Astrocyte (in vitro differentiated cells and primary cell): Measurements from ENCODE around the gene FIG4. TPM values are rescaled to one million over a fixed set of nuclear protein-coding genes. Genes with fewer than 3 reads are reported as not detected.
"Not testable (repeated sequence)": the region's sequence is repeated elsewhere in the genome, so short reads cannot be mapped to it uniquely, and the experiment has no call there.

ENCODE experiments used
- DNase-seq: peaks from one replicate; pipeline ENCODE4 v3.0.0-alpha.2; 2010; ENCODE audit warnings: low read depth
- FAIRE-seq: peaks from 2 replicates; lab custom pipeline; 2011; peaks lifted over from hg19 to GRCh38; lab: Jason Lieb, UNC
- H2AFZ ChIP-seq: 2 replicates; pipeline ENCODE4 v1.6.0; 2012; ENCODE audit warnings: low read depth, low read length, inconsistent platforms
- H3K27ac ChIP-seq: 2 replicates; pipeline ENCODE4 v1.5.1; 2011; ENCODE audit warnings: low read depth, low read length, inconsistent platforms
- H3K27me3 ChIP-seq: 2 replicates; pipeline ENCODE4 v1.6.0; 2011; ENCODE audit warnings: low read length, inconsistent platforms; ENCODE audit not compliant: insufficient read depth
- H3K36me3 ChIP-seq: 2 replicates; pipeline ENCODE4 v1.5.1; 2011; ENCODE audit warnings: low read length, inconsistent platforms; ENCODE audit not compliant: insufficient read depth
- H3K4me1 ChIP-seq: 2 replicates; pipeline ENCODE4 v1.5.1; 2011; ENCODE audit warnings: low read length, inconsistent platforms; ENCODE audit not compliant: insufficient read depth
- H3K4me2 ChIP-seq: 2 replicates; pipeline ENCODE4 v1.6.0; 2012; ENCODE audit warnings: low read length, inconsistent platforms
- H3K4me3 ChIP-seq: 2 replicates; pipeline ENCODE4 v1.5.1; 2011; ENCODE audit warnings: low read depth, mild to moderate bottlenecking, low read length, inconsistent platforms; ENCODE audit not compliant: insufficient read depth
- H3K79me2 ChIP-seq: 2 replicates; pipeline ENCODE4 v1.6.0; 2012; ENCODE audit warnings: mild to moderate bottlenecking, low read length, inconsistent platforms; ENCODE audit not compliant: insufficient read depth
- H3K9ac ChIP-seq: 2 replicates; pipeline ENCODE4 v1.6.0; 2012; ENCODE audit warnings: mild to moderate bottlenecking, low read length, inconsistent platforms
- H3K9me3 ChIP-seq: 2 replicates; pipeline ENCODE4 v1.5.1; 2012; ENCODE audit warnings: low read depth, mild to moderate bottlenecking, low read length, inconsistent platforms; ENCODE audit not compliant: insufficient read depth
- H4K20me1 ChIP-seq: 2 replicates; pipeline ENCODE4 v1.6.0; 2012; ENCODE audit warnings: low read length, inconsistent platforms; ENCODE audit not compliant: insufficient read depth
- H3K27ac Mint-ChIP-seq: one replicate; pipeline ENCODE4 v1.8.0; 2021; ENCODE audit warnings: mild to moderate bottlenecking, mixed read lengths; ENCODE audit not compliant: unreplicated experiment
- H3K27me3 Mint-ChIP-seq: one replicate; pipeline ENCODE4 v1.8.0; 2021; ENCODE audit warnings: low read depth, mixed read lengths; ENCODE audit not compliant: unreplicated experiment
- H3K36me3 Mint-ChIP-seq: one replicate; pipeline ENCODE4 v1.8.0; 2021; ENCODE audit warnings: low read depth, mixed read lengths; ENCODE audit not compliant: unreplicated experiment
- H3K4me1 Mint-ChIP-seq: one replicate; pipeline ENCODE4 v1.8.0; 2021; ENCODE audit warnings: low read depth, mixed read lengths; ENCODE audit not compliant: unreplicated experiment
- H3K4me3 Mint-ChIP-seq: one replicate; pipeline ENCODE4 v1.8.0; 2021; ENCODE audit warnings: mild to moderate bottlenecking, moderate library complexity, mixed read lengths; ENCODE audit not compliant: unreplicated experiment
- H3K9me3 Mint-ChIP-seq: one replicate; pipeline ENCODE4 v1.8.0; 2021; ENCODE audit warnings: mild to moderate bottlenecking, mixed read lengths; ENCODE audit not compliant: unreplicated experiment
- EZH2 ChIP-seq: IDR thresholded peaks from 2 replicates; pipeline ENCODE4 v1.6.1; 2012; ENCODE audit warnings: mild to moderate bottlenecking, low read length, inconsistent platforms; ENCODE audit not compliant: insufficient read depth
- total RNA-seq: library from RNA; stranded (reverse); gene quantifications from 2 replicates; pipeline ENCODE4 v1.2.1, GENCODE V29; 2021
- TF ChIP-seq, protein P1 (sequence below): IDR thresholded peaks from 2 replicates; pipeline ENCODE4 v1.5.1; 2011; ENCODE audit warnings: low read depth, mild to moderate bottlenecking, inconsistent platforms, low read length, moderate library complexity; ENCODE audit not compliant: insufficient read depth

The FIG4 gene
- total RNA-seq, 1 donor from 2014 or later: 8.4 TPM

- no peak overlapping the region for H3K4me3 ChIP-seq
- H3K9ac ChIP-seq: no peak overlapping the region
- H3K4me1 ChIP-seq: peaks cover 10% of the 10 kb centered on the region
- no peak for DNase-seq
- no peaks in the 10 kb centered on the region for H4K20me1 ChIP-seq
- no peaks in the 10 kb centered on the region for H3K27me3 Mint-ChIP-seq
- no peaks in the 10 kb centered on the region for H3K36me3 ChIP-seq
- no peaks in the 10 kb centered on the region for H3K27me3 ChIP-seq
- H3K9me3 ChIP-seq: no peaks in the 10 kb centered on the region
- H3K4me3 Mint-ChIP-seq: no peak overlapping the region
- H3K36me3 Mint-ChIP-seq: peaks cover 6% of the 10 kb centered on the region
- peaks cover 20% of the 10 kb centered on the region for H3K4me1 Mint-ChIP-seq
- TF ChIP-seq, protein P1, sequence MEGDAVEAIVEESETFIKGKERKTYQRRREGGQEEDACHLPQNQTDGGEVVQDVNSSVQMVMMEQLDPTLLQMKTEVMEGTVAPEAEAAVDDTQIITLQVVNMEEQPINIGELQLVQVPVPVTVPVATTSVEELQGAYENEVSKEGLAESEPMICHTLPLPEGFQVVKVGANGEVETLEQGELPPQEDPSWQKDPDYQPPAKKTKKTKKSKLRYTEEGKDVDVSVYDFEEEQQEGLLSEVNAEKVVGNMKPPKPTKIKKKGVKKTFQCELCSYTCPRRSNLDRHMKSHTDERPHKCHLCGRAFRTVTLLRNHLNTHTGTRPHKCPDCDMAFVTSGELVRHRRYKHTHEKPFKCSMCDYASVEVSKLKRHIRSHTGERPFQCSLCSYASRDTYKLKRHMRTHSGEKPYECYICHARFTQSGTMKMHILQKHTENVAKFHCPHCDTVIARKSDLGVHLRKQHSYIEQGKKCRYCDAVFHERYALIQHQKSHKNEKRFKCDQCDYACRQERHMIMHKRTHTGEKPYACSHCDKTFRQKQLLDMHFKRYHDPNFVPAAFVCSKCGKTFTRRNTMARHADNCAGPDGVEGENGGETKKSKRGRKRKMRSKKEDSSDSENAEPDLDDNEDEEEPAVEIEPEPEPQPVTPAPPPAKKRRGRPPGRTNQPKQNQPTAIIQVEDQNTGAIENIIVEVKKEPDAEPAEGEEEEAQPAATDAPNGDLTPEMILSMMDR: no peak
- no peak for TF ChIP-seq EZH2
- H3K4me2 ChIP-seq: no peak overlapping the region
- H3K9me3 Mint-ChIP-seq: no peaks in the 10 kb centered on the region
- H3K79me2 ChIP-seq: no peaks in the 10 kb centered on the region
- no peak overlapping the region for H3K27ac Mint-ChIP-seq
- no peak for FAIRE-seq
- H3K27ac ChIP-seq: no peak overlapping the region
- no peak overlapping the region for H2AFZ ChIP-seq
Measured at GRCh38 chr6:109739686-109740085, 48.6 kb downstream of the FIG4 start.

- H4K20me1 ChIP-seq: no peaks in the 10 kb centered on the region
- H2AFZ ChIP-seq: no peak overlapping the region
- Mint-ChIP-seq H3K27ac (no peak overlapping the region), H3K4me3 (no peak overlapping the region), H3K36me3 (peaks cover 6% of the 10 kb centered on the region), H3K9me3 (no peaks in the 10 kb centered on the region), H3K27me3 (no peaks in the 10 kb centered on the region), H3K4me1 (peaks cover 20% of the 10 kb centered on the region)
- H3K27ac ChIP-seq: no peak overlapping the region
- peaks cover 10% of the 10 kb centered on the region for H3K4me1 ChIP-seq
- FAIRE-seq: no peak
- DNase-seq: no peak
- H3K27me3 ChIP-seq: no peaks in the 10 kb centered on the region
- no peaks in the 10 kb centered on the region for H3K36me3 ChIP-seq
- no peaks in the 10 kb centered on the region for H3K9me3 ChIP-seq
- H3K4me3 ChIP-seq: no peak overlapping the region
- H3K9ac ChIP-seq: no peak overlapping the region
- TF ChIP-seq, protein P1: no peak
- TF ChIP-seq EZH2: no peak
- no peaks in the 10 kb centered on the region for H3K79me2 ChIP-seq
- H3K4me2 ChIP-seq: no peak overlapping the region
Measured at GRCh38 chr6:109740787-109741186, 49.7 kb downstream of the FIG4 start.

GRCh38 chr6:109743739-109744138, 52.6 kb downstream of the FIG4 start:
- Histone ChIP-seq H4K20me1 (no peaks in the 10 kb centered on the region), H3K9me3 (no peaks in the 10 kb centered on the region), H3K36me3 (no peaks in the 10 kb centered on the region), H3K9ac (no peak overlapping the region), H3K27ac (no peak overlapping the region), H3K27me3 (no peaks in the 10 kb centered on the region), H3K4me1 (peaks cover 10% of the 10 kb centered on the region), H3K4me2 (peak overlapping the region; percentile 31), H3K4me3 (no peak overlapping the region), H2AFZ (no peak overlapping the region), H3K79me2 (no peaks in the 10 kb centered on the region)
- no peak overlapping the region for H3K4me3 Mint-ChIP-seq
- no peaks in the 10 kb centered on the region for H3K9me3 Mint-ChIP-seq
- no peaks in the 10 kb centered on the region for H3K27me3 Mint-ChIP-seq
- H3K27ac Mint-ChIP-seq: no peak overlapping the region
- TF ChIP-seq, protein P1: no peak
- no peak for TF ChIP-seq EZH2
- DNase-seq (peak; percentile 66), FAIRE-seq (peak; percentile 95)
- peaks cover 6% of the 10 kb centered on the region for H3K36me3 Mint-ChIP-seq
- peaks cover 9% of the 10 kb centered on the region for H3K4me1 Mint-ChIP-seq

- not testable (repeated sequence) for H3K4me1 ChIP-seq, DNase-seq, H3K27ac Mint-ChIP-seq, FAIRE-seq, H3K79me2 ChIP-seq, H3K9me3 Mint-ChIP-seq, H3K9ac ChIP-seq, H3K27me3 Mint-ChIP-seq, H3K9me3 ChIP-seq, H4K20me1 ChIP-seq, H3K4me3 ChIP-seq, H3K4me1 Mint-ChIP-seq, H3K27me3 ChIP-seq, H3K36me3 Mint-ChIP-seq, H2AFZ ChIP-seq, H3K4me3 Mint-ChIP-seq, H3K4me2 ChIP-seq, H3K27ac ChIP-seq, H3K36me3 ChIP-seq
Measured at GRCh38 chr6:109744779-109745178, 53.7 kb downstream of the FIG4 start.
